ENCODE data around the gene TULP3.

DNA sequence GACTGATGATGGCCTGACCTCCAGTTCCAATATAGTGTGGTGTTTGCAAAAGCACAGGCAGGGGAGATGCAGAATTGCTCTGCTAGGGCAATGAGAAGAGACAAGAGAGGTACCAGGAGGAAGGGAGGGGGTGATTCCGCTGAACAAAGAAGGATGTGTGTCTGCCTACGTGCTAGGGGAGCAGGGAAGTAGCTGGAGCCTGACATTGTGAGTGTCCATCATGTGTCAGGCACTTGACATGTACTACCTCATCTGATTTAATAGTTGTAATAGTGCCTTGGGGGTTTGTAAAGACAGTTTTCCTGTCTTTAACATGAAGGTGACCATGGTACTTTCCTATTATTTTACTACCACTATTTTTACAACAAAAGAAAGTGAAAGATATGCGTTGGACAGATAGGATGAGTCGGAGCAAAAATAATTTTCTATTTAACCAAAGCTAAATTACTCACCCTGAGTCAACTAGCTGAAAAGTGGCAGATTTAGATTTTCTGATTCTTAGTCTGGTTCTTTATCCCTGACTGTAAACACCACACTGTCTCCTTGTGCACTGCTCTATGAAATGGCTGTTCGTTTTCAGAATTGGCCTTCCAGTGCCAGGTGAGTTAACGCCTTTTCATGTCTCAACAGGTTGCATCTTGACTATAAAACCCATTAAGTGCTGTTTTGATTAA lies 34.8 kb downstream of the TULP3 start:
- TF ChIP-seq CTCF (optimal IDR thresholded peaks at IDR 0.05 in 1 of 3, IDR thresholded peaks at IDR 0.05 in 1 of 3, conservative IDR thresholded peaks at IDR 0.05 in 1 of 3; ENCODE audit: extremely low read depth in 1 of 3, insufficient read depth in 2 of 3, low read length in 3 of 3) (no peak), EZH2 (IDR thresholded peaks at IDR 0.05; ENCODE audit: low read length) (no peak)

Data from keratinocyte (primary cell).